ENCODE results near the gene PDIA6. TPM values are rescaled to one million over a fixed set of nuclear protein-coding genes. Genes with fewer than 3 reads are reported as not detected.

Gene PDIA6
- total RNA-seq, 4 donors from 2014 or later: 35.2 to 90.3 (median 66.3) TPM

- no peaks in the 10 kb centered on the region for H3K36me3 ChIP-seq
- no peak overlapping the region for H3K4me3 ChIP-seq
- H3K4me1 ChIP-seq: peaks cover 0 to 15% (median 7%) of the 10 kb centered on the region in 4 donors
- 78% methylated on average over 30 of the region's 30 CpGs; no CpG with 5 or more reads in 1 of the 2 donors for WGBS, 2 donors (ENCODE audit: low coverage in 1 of 2)
- H3K27me3 ChIP-seq: peaks cover 10% of the 10 kb centered on the region
- in situ Hi-C loops (cut with MboI; ENCODE audit: low pct_ligation_motif_present in 1 of 4, low pct_unique_long_range_greater_than_20kb in 1 of 4, low sequenced_read_pairs in 3 of 4) (loop anchor here in 3 of 4 donors (10.0 to 25.0 kb wide), 3 partner anchors 74 to 606 kb away; no protein-coding TSS in a partner anchor), intact Hi-C loops (cut with DNase I; ENCODE audit: low total_unique reads) (loop anchor here (10.0 kb wide), 1 partner anchor 84 kb away; the partner anchor contains the start of gene KCNF1)
- no peaks in the 10 kb centered on the region for H3K9me3 ChIP-seq
- no peak for DNase-seq
- no peak overlapping the region for H3K27ac ChIP-seq
- TF ChIP-seq EP300 (IDR thresholded peaks at IDR 0.05; ENCODE audit: low read depth) (no peak), POLR2A (IDR thresholded peaks at IDR 0.05) (no peak), CTCF (IDR thresholded peaks at IDR 0.05) (no peak), POLR2AphosphoS5 (IDR thresholded peaks at IDR 0.05) (no peak)
Measured at GRCh38 chr2:10830641-10831399, 18.2 kb upstream of the PDIA6 start.

GRCh38 chr2:10830203-10830602 is 17.6 kb upstream of the PDIA6 start:
- peaks cover 10% of the 10 kb centered on the region for H3K27me3 ChIP-seq
- no peak overlapping the region for H3K4me3 ChIP-seq
- TF ChIP-seq EP300 (IDR thresholded peaks at IDR 0.05; ENCODE audit: low read depth): no peak
- TF ChIP-seq POLR2AphosphoS5 (IDR thresholded peaks at IDR 0.05): no peak
- TF ChIP-seq CTCF (IDR thresholded peaks at IDR 0.05): no peak
- no peak for TF ChIP-seq POLR2A (IDR thresholded peaks at IDR 0.05)
- no peaks in the 10 kb centered on the region for H3K9me3 ChIP-seq
- intact Hi-C loops (cut with DNase I; ENCODE audit: low total_unique reads) (loop anchor here (10.0 kb wide), 1 partner anchor 85 kb away; the partner anchor contains the start of gene KCNF1), in situ Hi-C loops (cut with MboI; ENCODE audit: low pct_ligation_motif_present in 1 of 4, low pct_unique_long_range_greater_than_20kb in 1 of 4, low sequenced_read_pairs in 3 of 4) (loop anchor here in 3 of 4 donors (10.0 to 25.0 kb wide), 3 partner anchors 75 to 607 kb away; no protein-coding TSS in a partner anchor)
- H3K27ac ChIP-seq: no peak overlapping the region
- H3K36me3 ChIP-seq: no peaks in the 10 kb centered on the region
- H3K4me1 ChIP-seq: peaks cover 0 to 10% (median 4%) of the 10 kb centered on the region in 4 donors
- DNase-seq: peak; percentile 37
- 70% methylated on average over 8 of the region's 8 CpGs; no CpG with 5 or more reads in 1 of the 2 donors for WGBS, 2 donors (ENCODE audit: low coverage in 1 of 2)

DNA sequence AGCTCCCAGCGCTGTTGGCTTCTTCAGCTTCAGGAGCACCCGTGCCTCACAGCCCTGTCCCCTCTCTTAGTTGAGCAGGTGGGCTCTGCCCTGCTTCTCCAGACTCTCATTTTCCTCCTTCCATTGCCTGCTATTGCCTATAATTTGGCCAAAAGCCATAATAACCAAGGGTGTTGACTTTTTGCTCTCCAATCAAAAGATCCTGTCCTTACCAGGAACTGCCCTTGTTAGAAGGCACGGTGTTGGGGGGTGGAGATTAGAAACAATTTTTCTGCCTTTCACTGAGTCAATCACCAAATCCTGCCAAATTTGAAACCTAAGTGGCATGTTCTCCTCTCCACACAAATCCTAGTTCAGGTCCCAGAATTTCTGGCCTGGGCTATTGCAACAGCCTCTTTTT is 16.7 kb upstream of the PDIA6 start:
- H3K9me3 ChIP-seq: no peaks in the 10 kb centered on the region
- no peaks in the 10 kb centered on the region for H3K36me3 ChIP-seq
- TF ChIP-seq CTCF (IDR thresholded peaks at IDR 0.05) (no peak), EP300 (IDR thresholded peaks at IDR 0.05; ENCODE audit: low read depth) (no peak), POLR2A (IDR thresholded peaks at IDR 0.05) (no peak), POLR2AphosphoS5 (IDR thresholded peaks at IDR 0.05) (no peak)
- H3K27ac ChIP-seq: no peak overlapping the region
- no peak overlapping the region for H3K4me3 ChIP-seq
- intact Hi-C loops (cut with DNase I; ENCODE audit: low total_unique reads) (no loop called here), in situ Hi-C loops (cut with MboI; ENCODE audit: low pct_ligation_motif_present in 1 of 4, low pct_unique_long_range_greater_than_20kb in 1 of 4, low sequenced_read_pairs in 3 of 4) (loop anchor here in 3 of 4 donors (25.0 kb wide), 2 partner anchors 583 to 608 kb away; no protein-coding TSS in a partner anchor)
- H3K4me1 ChIP-seq: peaks cover 0 to 8% (median 4%) of the 10 kb centered on the region in 4 donors
- H3K27me3 ChIP-seq: peaks cover 10% of the 10 kb centered on the region
- no peak for DNase-seq
- WGBS, 2 donors (ENCODE audit: low coverage in 1 of 2): 60% methylated on average over 3 of the region's 3 CpGs; no CpG with 5 or more reads in 1 of the 2 donors

DNA sequence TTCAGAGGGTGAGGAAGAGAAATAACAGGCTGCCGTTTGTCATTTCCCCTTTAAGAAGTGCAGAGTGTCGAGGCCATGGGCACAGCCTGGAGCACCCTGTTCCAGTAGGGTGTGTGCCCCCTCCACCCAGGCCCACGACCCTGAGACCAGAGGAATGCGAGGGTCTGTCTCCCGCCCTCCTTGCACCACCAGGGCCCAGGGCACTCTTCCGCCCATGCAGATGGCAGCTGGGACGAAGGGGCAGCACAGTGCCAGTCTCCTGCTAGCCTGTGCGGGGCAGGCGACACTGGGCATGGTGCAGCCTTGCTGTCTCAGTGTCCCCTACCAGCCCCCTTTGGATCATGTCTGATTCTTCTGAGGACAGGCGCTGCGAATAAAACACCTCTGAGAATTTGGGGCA is 15.8 kb upstream of the PDIA6 start:
- no peak overlapping the region for H3K4me3 ChIP-seq
- WGBS, 2 donors (ENCODE audit: low coverage in 1 of 2): 79% methylated on average over 9 of the region's 11 CpGs; no CpG with 5 or more reads in 1 of the 2 donors
- intact Hi-C loops (cut with DNase I; ENCODE audit: low total_unique reads): no loop called here
- no peak overlapping the region for H3K27ac ChIP-seq
- peaks cover 0 to 8% (median 4%) of the 10 kb centered on the region in 4 donors for H3K4me1 ChIP-seq
- no peaks in the 10 kb centered on the region for H3K36me3 ChIP-seq
- peaks cover 10% of the 10 kb centered on the region for H3K27me3 ChIP-seq
- H3K9me3 ChIP-seq: no peaks in the 10 kb centered on the region
- DNase-seq: no peak
- in situ Hi-C loops (cut with MboI; ENCODE audit: low pct_ligation_motif_present in 1 of 4, low pct_unique_long_range_greater_than_20kb in 1 of 4, low sequenced_read_pairs in 3 of 4): loop anchor here in 3 of 4 donors (25.0 kb wide), 2 partner anchors 584 to 609 kb away; no protein-coding TSS in a partner anchor
- TF ChIP-seq CTCF (IDR thresholded peaks at IDR 0.05) (no peak), POLR2A (IDR thresholded peaks at IDR 0.05) (no peak), POLR2AphosphoS5 (IDR thresholded peaks at IDR 0.05) (no peak), EP300 (IDR thresholded peaks at IDR 0.05; ENCODE audit: low read depth) (no peak)
